ENCODE results near the gene RPL39. TPM values are rescaled to one million over a fixed set of nuclear protein-coding genes. Genes with fewer than 3 reads are reported as not detected.

RPL39 gene
- total and polyA plus RNA-seq, 7 donors = 1,072 to 6,099 (median 1,581) TPM

DNA sequence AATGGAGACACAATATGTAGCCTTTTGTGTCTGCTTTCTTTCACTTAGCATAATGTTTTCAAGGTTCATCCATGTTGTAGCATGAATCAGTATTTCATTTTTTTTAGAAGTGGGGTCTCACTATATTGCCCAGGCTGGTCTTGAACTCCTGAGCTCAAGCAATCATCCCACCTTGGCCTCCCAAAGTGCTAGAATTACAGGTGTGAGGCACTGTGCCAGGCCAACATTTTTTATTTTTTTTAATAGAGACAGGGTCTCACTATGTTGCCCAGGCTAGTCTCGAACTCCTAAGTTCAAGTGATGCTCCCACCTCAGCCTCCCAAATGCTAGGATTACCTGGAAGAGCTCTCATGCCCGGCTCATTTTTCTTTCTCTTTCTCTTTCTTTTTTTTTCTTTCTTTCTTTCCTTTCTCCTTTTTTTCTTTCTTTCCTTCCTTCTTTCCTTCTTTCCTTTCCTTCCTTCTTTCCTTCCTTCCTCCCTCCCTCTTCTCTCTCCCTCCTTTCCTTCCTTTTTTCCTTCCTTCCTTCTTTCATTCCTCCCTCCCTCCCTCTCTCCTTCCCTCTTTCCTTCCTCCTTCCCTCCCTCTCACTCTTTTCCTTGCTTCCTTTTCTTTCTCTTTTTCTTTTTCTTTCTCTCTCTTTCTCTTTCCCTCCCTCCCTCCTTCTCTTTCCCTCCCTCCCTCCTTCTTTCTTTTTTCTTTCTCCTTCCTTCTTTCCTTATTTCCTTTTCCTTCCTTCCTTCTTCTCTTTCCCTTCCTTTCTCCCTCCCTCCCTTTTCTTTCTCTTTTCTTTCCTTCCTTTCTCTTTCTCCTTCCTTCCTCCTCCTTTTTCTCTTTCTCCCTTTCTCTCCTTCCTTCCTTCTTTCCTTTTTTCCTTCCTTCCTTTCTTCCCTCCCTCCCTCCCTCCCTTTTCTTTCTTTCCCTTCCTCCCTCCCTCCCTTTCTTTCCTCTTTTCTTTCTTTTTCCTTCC is 10.1 kb upstream of the RPL39 start:
- Histone ChIP-seq H3K27me3 (ENCODE audit: insufficient read depth in 3 of 3, low read length in 2 of 3) (no peaks in the 10 kb centered on the region), H3K4me3 (no peak overlapping the region), H3K4me1 (no peaks in the 10 kb centered on the region), H3K27ac (no peak overlapping the region), H3K36me3 (ENCODE audit: insufficient read depth in 1 of 2, low read depth in 1 of 2) (no peaks in the 10 kb centered on the region), H3K9me3 (no peaks in the 10 kb centered on the region)
- DNase-seq (no peak), ATAC-seq (no peak)
- intact Hi-C loops (cut with DNase I) = no loop called here
- TF ChIP-seq, protein P1, sequence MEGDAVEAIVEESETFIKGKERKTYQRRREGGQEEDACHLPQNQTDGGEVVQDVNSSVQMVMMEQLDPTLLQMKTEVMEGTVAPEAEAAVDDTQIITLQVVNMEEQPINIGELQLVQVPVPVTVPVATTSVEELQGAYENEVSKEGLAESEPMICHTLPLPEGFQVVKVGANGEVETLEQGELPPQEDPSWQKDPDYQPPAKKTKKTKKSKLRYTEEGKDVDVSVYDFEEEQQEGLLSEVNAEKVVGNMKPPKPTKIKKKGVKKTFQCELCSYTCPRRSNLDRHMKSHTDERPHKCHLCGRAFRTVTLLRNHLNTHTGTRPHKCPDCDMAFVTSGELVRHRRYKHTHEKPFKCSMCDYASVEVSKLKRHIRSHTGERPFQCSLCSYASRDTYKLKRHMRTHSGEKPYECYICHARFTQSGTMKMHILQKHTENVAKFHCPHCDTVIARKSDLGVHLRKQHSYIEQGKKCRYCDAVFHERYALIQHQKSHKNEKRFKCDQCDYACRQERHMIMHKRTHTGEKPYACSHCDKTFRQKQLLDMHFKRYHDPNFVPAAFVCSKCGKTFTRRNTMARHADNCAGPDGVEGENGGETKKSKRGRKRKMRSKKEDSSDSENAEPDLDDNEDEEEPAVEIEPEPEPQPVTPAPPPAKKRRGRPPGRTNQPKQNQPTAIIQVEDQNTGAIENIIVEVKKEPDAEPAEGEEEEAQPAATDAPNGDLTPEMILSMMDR (IDR thresholded peaks at IDR 0.05) = no peak
- WGBS, 3 donors = 81 to 95% (median 93%) methylated on average over 2 of the region's 2 CpGs

DNA sequence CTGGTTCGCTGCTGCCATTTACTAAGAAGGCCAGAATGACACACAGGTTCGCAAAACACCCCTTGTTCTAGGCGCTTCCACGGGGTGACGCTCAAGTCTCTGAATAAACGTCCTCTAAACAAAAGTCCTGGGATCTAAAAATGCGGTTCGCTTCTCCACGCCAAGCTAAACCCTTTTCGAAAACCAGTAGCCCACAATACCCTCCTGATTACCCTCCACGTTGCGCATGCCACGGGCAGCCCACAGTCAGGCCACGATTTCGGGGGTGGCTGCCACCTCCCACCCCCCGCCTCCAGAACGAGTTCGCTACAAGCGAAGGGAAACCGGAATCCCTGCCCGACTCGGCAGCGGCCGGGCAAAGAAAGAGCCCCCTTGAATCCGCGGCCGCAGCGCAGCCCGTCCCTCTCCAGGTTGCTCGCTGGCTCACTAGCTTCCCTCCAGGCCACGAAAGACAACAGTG is 423 bp downstream of the RPL39 start:
- peak overlapping the region; percentile 81 for H3K4me3 ChIP-seq
- no peaks in the 10 kb centered on the region for H3K27me3 ChIP-seq (ENCODE audit: insufficient read depth in 3 of 3, low read length in 2 of 3)
- DNase-seq (no peak), ATAC-seq (peak; percentile 38 to 61 (median 49))
- TF ChIP-seq, protein P1 (IDR thresholded peaks at IDR 0.05) = no peak
- no peaks in the 10 kb centered on the region for H3K9me3 ChIP-seq
- 0 to 48% (median 1%) methylated on average over 23 to 31 of the region's 31 CpGs for WGBS, 3 donors
- intact Hi-C loops (cut with DNase I) = loop anchor here in 1 of 2 donors (5.0 kb wide), 2 partner anchors 61 to 81 kb away; partner anchors contain the start of genes NDUFA1, RNF113A and UPF3B
- H3K4me1 ChIP-seq = peaks cover 4% of the 10 kb centered on the region
- H3K27ac ChIP-seq = peak overlapping the region; percentile 88
- H3K36me3 ChIP-seq (ENCODE audit: insufficient read depth in 1 of 2, low read depth in 1 of 2) = peaks cover 3 to 38% of the 10 kb centered on the region in 2 donors

DNA sequence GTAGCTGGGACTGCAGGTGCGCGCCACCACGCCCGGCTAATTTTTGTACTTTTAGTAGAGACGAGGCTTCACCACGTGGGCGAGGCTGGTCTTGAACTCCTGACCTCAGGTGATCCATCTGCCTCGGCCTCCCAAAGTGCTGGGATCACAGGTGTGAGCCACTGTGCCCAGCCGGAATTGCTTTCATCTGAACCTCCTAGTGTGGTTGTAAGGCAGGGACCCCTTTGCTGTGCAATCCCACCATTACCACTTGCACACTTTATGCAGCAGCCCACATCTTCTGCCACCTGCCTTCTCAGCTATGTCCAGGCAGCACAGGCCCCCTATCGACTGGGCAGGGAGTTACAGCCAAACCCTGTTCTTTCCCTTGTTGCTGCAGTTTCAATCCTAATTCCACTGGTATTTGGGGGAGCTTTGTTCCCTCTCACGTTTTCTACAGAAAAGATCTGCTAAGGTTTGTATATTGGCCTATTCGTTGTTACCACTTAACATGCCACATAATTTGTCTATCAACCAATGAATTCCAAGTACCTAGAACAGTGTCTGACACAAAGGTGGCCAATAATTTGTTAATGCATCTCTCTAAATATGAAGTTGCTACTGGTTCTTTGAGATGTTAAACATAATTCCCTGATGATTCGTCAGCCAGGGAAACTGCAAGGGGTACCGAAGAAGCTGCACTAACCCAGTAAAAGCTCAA is 6.5 kb downstream of the RPL39 start:
- H3K4me1 ChIP-seq = no peaks in the 10 kb centered on the region
- intact Hi-C loops (cut with DNase I) = no loop called here
- no peaks in the 10 kb centered on the region for H3K9me3 ChIP-seq
- TF ChIP-seq, protein P1 (IDR thresholded peaks at IDR 0.05) = peak; percentile 10
- H3K4me3 ChIP-seq = no peak overlapping the region
- peaks cover 3 to 77% of the 10 kb centered on the region in 2 donors for H3K36me3 ChIP-seq (ENCODE audit: insufficient read depth in 1 of 2, low read depth in 1 of 2)
- no peak overlapping the region for H3K27ac ChIP-seq
- H3K27me3 ChIP-seq (ENCODE audit: insufficient read depth in 3 of 3, low read length in 2 of 3) = no peaks in the 10 kb centered on the region
- ATAC-seq (peak in 1 of 4 donors; percentile 48), DNase-seq (no peak)
- WGBS, 3 donors = 77 to 86% (median 85%) methylated on average over 14 of the region's 14 CpGs

DNA sequence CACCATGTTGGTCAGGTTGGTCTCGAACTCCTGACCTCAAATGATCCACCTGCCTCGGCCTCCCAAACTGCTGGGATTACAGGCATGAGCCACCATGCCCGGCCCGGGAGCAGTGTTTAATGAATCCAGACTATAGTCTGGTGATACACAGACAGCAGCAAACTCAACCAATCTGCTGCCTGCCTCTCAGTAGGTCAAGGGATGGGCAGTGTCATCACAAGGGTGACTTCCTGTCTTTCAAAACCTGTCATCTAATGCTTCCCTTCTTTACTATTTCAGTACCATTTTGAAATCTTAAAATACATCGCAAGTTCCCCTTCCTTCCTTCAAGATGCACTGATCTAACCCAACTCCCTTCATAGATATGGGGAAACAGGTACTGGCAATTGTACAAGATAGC is 8.4 kb downstream of the RPL39 start:
- 75 to 92% (median 91%) methylated on average over 5 of the region's 5 CpGs for WGBS, 3 donors
- DNase-seq (no peak), ATAC-seq (peak in 1 of 4 donors; percentile 46)
- Histone ChIP-seq H3K4me3 (no peak overlapping the region), H3K36me3 (ENCODE audit: insufficient read depth in 1 of 2, low read depth in 1 of 2) (peaks cover 0 to 58% of the 10 kb centered on the region in 2 donors), H3K4me1 (no peaks in the 10 kb centered on the region), H3K9me3 (no peaks in the 10 kb centered on the region), H3K27ac (no peak overlapping the region), H3K27me3 (ENCODE audit: insufficient read depth in 3 of 3, low read length in 2 of 3) (no peaks in the 10 kb centered on the region)
- TF ChIP-seq, protein P1 (IDR thresholded peaks at IDR 0.05) = no peak
- intact Hi-C loops (cut with DNase I) = no loop called here

Measured in psoas muscle (tissue), 8 donors.